CD4-positive, alpha-beta T cell treated with Interleukin-6 for 4 hours (primary cell): ENCODE data around the gene OR52E6.

ENCODE experiments used
- DNase-seq: peaks from one replicate; pipeline ENCODE4 v3.0.0-alpha.2; 2020; ENCODE audit warnings: mixed read lengths

The OR52E6 gene

DNA sequence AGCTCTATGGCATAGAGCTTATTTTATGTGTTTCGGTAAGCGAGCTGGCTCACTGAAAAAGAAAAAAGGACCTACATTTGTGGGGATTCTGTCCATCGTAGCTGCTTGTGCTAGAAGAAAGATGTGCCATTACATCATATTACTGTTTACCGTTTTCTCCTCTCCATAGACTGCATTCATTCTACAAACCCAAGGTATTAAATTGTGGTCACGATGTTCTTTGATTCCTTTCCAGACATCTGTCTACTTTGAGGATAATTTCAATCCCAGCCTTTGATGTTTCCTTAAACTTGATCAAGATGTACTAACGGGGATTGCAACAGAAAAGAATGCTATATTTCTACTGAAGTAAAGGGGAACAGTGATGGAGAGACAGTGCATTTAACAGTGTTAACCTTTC is 45.2 kb downstream of the OR52E6 start:
- no peak for DNase-seq

DNA sequence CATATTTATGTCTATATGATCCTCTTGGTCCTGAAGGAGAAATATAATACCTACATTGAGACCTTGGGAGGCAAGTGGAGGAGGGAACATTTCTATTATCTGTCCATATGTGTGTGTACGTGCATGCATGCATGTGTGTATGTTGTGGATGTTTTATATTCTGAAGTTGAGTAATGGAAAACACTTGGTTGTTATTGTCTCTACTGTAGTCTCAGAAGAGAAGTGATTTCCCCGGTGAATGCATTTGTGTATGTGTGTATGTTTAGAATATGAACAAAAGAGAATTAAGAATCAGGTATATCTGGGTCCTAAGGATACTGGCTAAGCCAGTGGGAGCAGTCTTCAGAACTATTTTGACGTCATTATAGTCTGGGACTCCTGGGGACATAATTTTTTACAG is 50.5 kb downstream of the OR52E6 start, which contains the start of gene OR52N1:
Gene OR52N1, minus strand, starts transcription at position 101 of the 400 bp plus-strand sequence. CDS start 2,449 bp downstream, outside the sequence.
- DNase-seq: no peak
